HEK293 (cell line): ENCODE measurements around the gene RHEX.

Source experiments
- CTCF ChIA-PET: fragments of 350-600 bp; formaldehyde crosslinking; extraction: SDS; loops from one replicate; lab custom pipeline; 2021; ENCODE audit warnings: antibody characterized with exemption; lab: Yijun Ruan, JAX
- POLR2A ChIA-PET: fragments of 300-600 bp; formaldehyde crosslinking; extraction: SDS; loops from one replicate; lab custom pipeline; 2020; ENCODE audit warnings: antibody characterized with exemption, inconsistent platforms; lab: Yijun Ruan, JAX
- H3K27ac ChIP-seq: fragments of 200-500 bp; sonication (Bioruptor generic); 2 replicates; pipeline ENCODE4 v1.5.1; 2014; ENCODE audit warnings: low read depth, low read length, control low read depth, inconsistent platforms; ENCODE audit errors: extremely low read depth
- H3K36me3 ChIP-seq, 2 experiments: fragments of 200-500 bp in 1 of 2; sonication (Bioruptor generic) in 1 of 2; 1 replicate in 1 of 2; 2 replicates in 1 of 2; pipeline ENCODE4 v1.5.1; 2014 to 2017; ENCODE audit warnings: inconsistent platforms in 2 of 2, low read length in 2 of 2; ENCODE audit not compliant: control insufficient read depth in 2 of 2, insufficient read depth in 1 of 2
- H3K4me1 ChIP-seq: fragments of 200-500 bp; sonication (Bioruptor generic); 2 replicates; pipeline ENCODE4 v1.5.1; 2014; ENCODE audit warnings: mild to moderate bottlenecking, low read length, inconsistent platforms; ENCODE audit not compliant: control insufficient read depth, insufficient read depth
- H3K4me3 ChIP-seq: 2 replicates; pipeline ENCODE4 v1.5.1; 2011; ENCODE audit warnings: low read depth, mild to moderate bottlenecking, control low read depth, low read length, moderate library complexity
- H3K9me3 ChIP-seq: fragments of 200-500 bp; sonication (Bioruptor generic); 2 replicates; pipeline ENCODE4 v1.5.1; 2014; ENCODE audit warnings: low read depth, low read length, inconsistent platforms; ENCODE audit not compliant: control insufficient read depth, insufficient read depth
- EGR2 ChIP-seq: fragments of 450-650 bp; formaldehyde crosslinking; IDR thresholded peaks from 2 replicates; pipeline ENCODE4 v1.5.1; 2016; ENCODE audit warnings: low read depth, missing biosample characterization, missing genetic modification characterization
- FEZF1 ChIP-seq: fragments of 450-650 bp; formaldehyde crosslinking; IDR thresholded peaks from 2 replicates; pipeline ENCODE4 v1.5.1; 2016; ENCODE audit warnings: missing biosample characterization, missing genetic modification characterization
- GLIS1 ChIP-seq: fragments of 450-650 bp; formaldehyde crosslinking; IDR thresholded peaks from 2 replicates; pipeline ENCODE4 v1.5.1; 2016; ENCODE audit warnings: missing biosample characterization, missing genetic modification characterization
- HOXC10 ChIP-seq: sonication (generic); formaldehyde crosslinking; IDR thresholded peaks from 2 replicates; pipeline ENCODE4 v1.8.1; 2023; ENCODE audit warnings: mild to moderate bottlenecking, missing genetic modification reagents
- KLF7 ChIP-seq: fragments of 450-650 bp; formaldehyde crosslinking; IDR thresholded peaks from 2 replicates; pipeline ENCODE4 v1.5.1; 2016; ENCODE audit warnings: missing biosample characterization, missing genetic modification characterization, borderline replicate concordance
- PBX3 ChIP-seq: sonication (generic); formaldehyde crosslinking; IDR thresholded peaks from 2 replicates; pipeline ENCODE4 v1.8.1; 2022; ENCODE audit warnings: mild to moderate bottlenecking, moderate library complexity, missing genetic modification reagents
- PRDM1 ChIP-seq: fragments of 450-650 bp; formaldehyde crosslinking; IDR thresholded peaks from 2 replicates; pipeline ENCODE4; 2016; ENCODE audit warnings: missing biosample characterization, missing genetic modification characterization
- REPIN1 ChIP-seq: fragments of 450-650 bp; formaldehyde crosslinking; IDR thresholded peaks from 2 replicates; pipeline ENCODE4 v1.5.1; 2017; ENCODE audit warnings: missing biosample characterization, missing genetic modification characterization, low read depth
- SCRT2 ChIP-seq: fragments of 450-650 bp; formaldehyde crosslinking; IDR thresholded peaks from 2 replicates; pipeline ENCODE4 v1.5.1; 2016; ENCODE audit warnings: missing biosample characterization, missing genetic modification characterization
- SP2 ChIP-seq: fragments of 450-650 bp; formaldehyde crosslinking; IDR thresholded peaks from 2 replicates; pipeline ENCODE4 v1.5.1; 2016; ENCODE audit warnings: missing biosample characterization, missing genetic modification characterization
- TRIM28 ChIP-seq: IDR thresholded peaks from 2 replicates; pipeline ENCODE4 v1.6.1; 2011; ENCODE audit warnings: low read length, control low read depth, borderline replicate concordance
- YY2 ChIP-seq: fragments of 450-650 bp; formaldehyde crosslinking; IDR thresholded peaks from 2 replicates; pipeline ENCODE4 v1.5.1; 2016; ENCODE audit warnings: missing biosample characterization, missing genetic modification characterization
- ZBTB21 ChIP-seq: fragments of 450-650 bp; formaldehyde crosslinking; IDR thresholded peaks from 2 replicates; pipeline ENCODE4 v1.5.1; 2017; ENCODE audit warnings: missing biosample characterization, missing genetic modification characterization
- ZFHX2 ChIP-seq: fragments of 450-650 bp; formaldehyde crosslinking; conservative IDR thresholded peaks from 2 replicates; pipeline ENCODE4 v1.5.1; 2016; ENCODE audit warnings: missing biosample characterization, missing genetic modification characterization
- ZNF112 ChIP-seq: fragments of 450-650 bp; formaldehyde crosslinking; IDR thresholded peaks from 2 replicates; pipeline ENCODE4 v1.5.0; 2017; ENCODE audit warnings: missing biosample characterization, missing genetic modification characterization
- ZNF146 ChIP-seq: fragments of 450-650 bp; formaldehyde crosslinking; IDR thresholded peaks from 2 replicates; pipeline ENCODE4 v1.5.1; 2016; ENCODE audit warnings: missing biosample characterization, missing genetic modification characterization
- ZNF19 ChIP-seq: fragments of 450-650 bp; formaldehyde crosslinking; IDR thresholded peaks from 2 replicates; pipeline ENCODE4; 2016; ENCODE audit warnings: missing biosample characterization, missing genetic modification characterization, low read depth
- ZNF2 ChIP-seq: fragments of 450-650 bp; formaldehyde crosslinking; IDR thresholded peaks from 2 replicates; pipeline ENCODE4 v1.5.1; 2016; ENCODE audit warnings: missing biosample characterization, missing genetic modification characterization
- ZNF202 ChIP-seq: fragments of 450-650 bp; formaldehyde crosslinking; IDR thresholded peaks from 2 replicates; pipeline ENCODE4 v1.5.1; 2016; ENCODE audit warnings: missing biosample characterization, missing genetic modification characterization, borderline replicate concordance
- ZNF221 ChIP-seq: fragments of 450-650 bp; formaldehyde crosslinking; IDR thresholded peaks from 2 replicates; pipeline ENCODE4 v1.5.1; 2017; ENCODE audit warnings: missing biosample characterization, missing genetic modification characterization, borderline replicate concordance
- ZNF341 ChIP-seq: fragments of 450-650 bp; formaldehyde crosslinking; IDR thresholded peaks from 2 replicates; pipeline ENCODE4; 2016; ENCODE audit warnings: low read depth, missing biosample characterization, missing genetic modification characterization
- ZNF37A ChIP-seq: fragments of 450-650 bp; IDR thresholded peaks from 2 replicates; pipeline ENCODE4 v1.5.1; 2018; ENCODE audit warnings: missing biosample characterization, missing genetic modification characterization
- ZNF549 ChIP-seq: fragments of 450-650 bp; IDR thresholded peaks from 2 replicates; pipeline ENCODE4 v1.5.1; 2018; ENCODE audit warnings: missing biosample characterization, missing genetic modification characterization, mild to moderate bottlenecking, inconsistent platforms, moderate library complexity
- ZNF555 ChIP-seq: fragments of 450-650 bp; formaldehyde crosslinking; conservative IDR thresholded peaks from 2 replicates; pipeline ENCODE4 v1.5.1; 2017; ENCODE audit warnings: missing biosample characterization, mild to moderate bottlenecking, missing genetic modification characterization, inconsistent platforms
- ZNF677 ChIP-seq: fragments of 450-650 bp; IDR thresholded peaks from 2 replicates; pipeline ENCODE4 v1.5.0; 2018; ENCODE audit warnings: missing biosample characterization, mild to moderate bottlenecking, missing genetic modification characterization, moderate library complexity
- ZNF747 ChIP-seq: fragments of 450-650 bp; formaldehyde crosslinking; IDR thresholded peaks from 2 replicates; pipeline ENCODE4 v1.5.1; 2016; ENCODE audit warnings: missing biosample characterization, missing genetic modification characterization
- ZSCAN23 ChIP-seq: fragments of 450-650 bp; formaldehyde crosslinking; IDR thresholded peaks from 2 replicates; pipeline ENCODE4 v1.5.1; 2016; ENCODE audit warnings: missing biosample characterization, missing genetic modification characterization
- TF ChIP-seq, protein P1 (sequence below): fragments of 450-650 bp; formaldehyde crosslinking; conservative IDR thresholded peaks from 2 replicates; pipeline ENCODE4 v1.5.1; 2016; ENCODE audit warnings: low read depth, missing biosample characterization, missing genetic modification characterization

Gene RHEX

DNA sequence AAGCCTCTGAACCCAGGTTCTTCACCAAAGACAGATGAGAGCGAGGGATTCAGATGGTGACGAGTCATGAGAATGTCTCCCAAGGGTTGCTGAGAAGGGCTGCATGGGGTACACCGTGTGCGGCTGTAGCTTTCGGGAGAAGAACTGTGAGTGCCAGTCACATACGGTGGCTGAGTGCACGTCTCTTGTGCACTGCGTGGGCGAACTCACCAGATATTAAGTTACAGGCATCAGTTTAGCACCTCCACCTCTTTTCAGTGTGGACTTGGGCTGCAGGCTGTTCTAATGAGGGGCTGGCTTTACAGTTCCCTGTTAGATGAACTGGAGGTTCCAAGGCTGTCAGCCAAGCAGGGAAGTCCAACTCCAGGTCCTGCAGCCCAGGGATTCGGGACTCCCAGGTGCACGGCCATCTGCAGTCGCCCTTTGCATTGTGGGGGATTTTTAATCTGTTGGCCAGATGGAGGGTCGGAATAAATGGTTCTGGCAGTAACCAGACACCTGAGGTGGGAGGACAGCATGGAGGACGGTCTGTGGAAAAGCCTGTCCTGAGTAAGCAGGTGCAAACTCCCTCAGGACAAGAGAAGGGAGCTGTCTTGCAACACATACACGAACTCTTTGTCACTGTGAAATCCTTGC is 90.7 kb downstream of the RHEX start:
- H3K27ac ChIP-seq = no peak overlapping the region
- ChIA-PET CTCF (interaction anchor here (1.2 kb wide), 1 partner anchor 114 kb away, joined by 3 read pairs; no protein-coding TSS in a partner anchor), POLR2A (no interaction called here)

DNA sequence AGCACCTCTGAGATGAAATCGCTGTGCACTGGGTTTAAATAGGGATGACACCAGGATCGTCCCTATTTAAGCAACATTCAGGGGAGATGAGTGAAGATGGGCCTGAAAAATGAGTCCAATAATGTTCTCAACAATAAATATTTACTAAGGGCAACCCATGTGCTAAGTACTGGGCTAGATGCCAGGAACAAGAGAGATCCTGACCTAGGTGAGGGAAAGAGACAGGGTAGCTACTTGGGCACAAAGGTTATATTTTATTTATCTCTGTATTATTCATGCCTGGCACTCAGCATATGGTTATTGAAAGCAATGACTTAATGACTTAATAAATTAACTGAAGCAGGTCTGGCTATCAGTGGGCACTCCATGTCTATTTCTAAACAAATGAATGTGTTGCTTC is 91.6 kb downstream of the RHEX start:
- Histone ChIP-seq H3K4me1 (0 out of 2 replicates have a peak, but pooled peaks cover 2% of the 10 kb centered on the region), H3K4me3 (no peak overlapping the region), H3K9me3 (no peaks in the 10 kb centered on the region), H3K36me3 (no peaks in the 10 kb centered on the region), H3K27ac (no peak overlapping the region)
- no peak for TF ChIP-seq ZSCAN23 (tag by site-specific recombination)
- no peak for TF ChIP-seq FEZF1
- TF ChIP-seq KLF7 (tag by site-specific recombination) = no peak
- no peak for TF ChIP-seq ZNF112 (tag by site-specific recombination)
- no peak for TF ChIP-seq ZBTB21 (tag by site-specific recombination)
- TF ChIP-seq ZNF202 (tag by site-specific recombination) = no peak
- no peak for TF ChIP-seq SCRT2 (tag by site-specific recombination)
- no peak for TF ChIP-seq ZNF555 (tag by site-specific recombination)
- no peak for TF ChIP-seq REPIN1 (tag by site-specific recombination)
- ChIA-PET CTCF (interaction anchor here (0.6 to 1.2 kb wide), 2 partner anchors 115 to 487 kb away, joined by 3 read pairs; no protein-coding TSS in a partner anchor), POLR2A (no interaction called here)

More for the DNA sequence above, 90.7 kb downstream of the RHEX start:
- H3K36me3 ChIP-seq = no peaks in the 10 kb centered on the region
- H3K4me1 ChIP-seq = 0 out of 2 replicates have a peak, but pooled peaks cover 2% of the 10 kb centered on the region
- no peak overlapping the region for H3K4me3 ChIP-seq
- no peaks in the 10 kb centered on the region for H3K9me3 ChIP-seq
- peak; percentile 49 for TF ChIP-seq ZFHX2 (tag by site-specific recombination)
- TF ChIP-seq ZNF221 = no peak
- peak; percentile 47 for TF ChIP-seq ZNF341 (tag by site-specific recombination)
- no peak for TF ChIP-seq ZNF146
- TF ChIP-seq HOXC10 = no peak
- TF ChIP-seq EGR2 (tag by site-specific recombination) = peak; percentile 19; the same call in 1 of the 2 replicates
- TF ChIP-seq ZNF2 (tag by site-specific recombination) = no peak
- TF ChIP-seq ZNF677 = no peak
- no peak for TF ChIP-seq YY2 (tag by site-specific recombination)

DNA sequence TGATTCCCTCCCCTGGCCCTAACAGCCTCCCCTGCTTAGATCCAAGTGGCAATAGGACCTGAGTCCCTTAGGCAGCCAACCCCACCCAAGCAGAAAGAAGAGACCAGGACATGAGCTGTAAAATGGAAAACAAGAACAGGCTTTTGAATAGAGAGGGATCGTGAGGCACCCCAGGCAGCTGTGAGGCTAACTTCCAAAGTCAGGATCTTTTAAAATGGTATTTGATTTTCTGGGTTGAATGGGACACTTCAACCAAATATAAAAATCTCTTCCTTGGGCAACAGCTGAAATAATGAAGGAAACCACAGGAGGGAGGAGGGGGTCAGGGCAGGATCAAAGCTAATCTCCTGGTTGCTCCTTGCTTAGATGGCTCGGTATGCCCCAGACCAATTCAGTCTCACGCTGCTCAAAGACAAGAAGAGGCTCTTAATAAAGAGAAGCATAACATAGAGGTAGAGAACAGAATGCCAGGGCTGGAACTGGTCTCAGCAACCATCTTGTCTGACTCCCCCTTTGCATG is 92.9 kb downstream of the RHEX start:
- POLR2A ChIA-PET = no interaction called here
- H3K4me1 ChIP-seq = 0 out of 2 replicates have a peak, but pooled peaks cover 2% of the 10 kb centered on the region
- CTCF ChIA-PET = no interaction called here
- H3K27ac ChIP-seq = no peak overlapping the region
- no peaks in the 10 kb centered on the region for H3K9me3 ChIP-seq
- no peaks in the 10 kb centered on the region for H3K36me3 ChIP-seq
- no peak overlapping the region for H3K4me3 ChIP-seq
- TF ChIP-seq, protein P1, sequence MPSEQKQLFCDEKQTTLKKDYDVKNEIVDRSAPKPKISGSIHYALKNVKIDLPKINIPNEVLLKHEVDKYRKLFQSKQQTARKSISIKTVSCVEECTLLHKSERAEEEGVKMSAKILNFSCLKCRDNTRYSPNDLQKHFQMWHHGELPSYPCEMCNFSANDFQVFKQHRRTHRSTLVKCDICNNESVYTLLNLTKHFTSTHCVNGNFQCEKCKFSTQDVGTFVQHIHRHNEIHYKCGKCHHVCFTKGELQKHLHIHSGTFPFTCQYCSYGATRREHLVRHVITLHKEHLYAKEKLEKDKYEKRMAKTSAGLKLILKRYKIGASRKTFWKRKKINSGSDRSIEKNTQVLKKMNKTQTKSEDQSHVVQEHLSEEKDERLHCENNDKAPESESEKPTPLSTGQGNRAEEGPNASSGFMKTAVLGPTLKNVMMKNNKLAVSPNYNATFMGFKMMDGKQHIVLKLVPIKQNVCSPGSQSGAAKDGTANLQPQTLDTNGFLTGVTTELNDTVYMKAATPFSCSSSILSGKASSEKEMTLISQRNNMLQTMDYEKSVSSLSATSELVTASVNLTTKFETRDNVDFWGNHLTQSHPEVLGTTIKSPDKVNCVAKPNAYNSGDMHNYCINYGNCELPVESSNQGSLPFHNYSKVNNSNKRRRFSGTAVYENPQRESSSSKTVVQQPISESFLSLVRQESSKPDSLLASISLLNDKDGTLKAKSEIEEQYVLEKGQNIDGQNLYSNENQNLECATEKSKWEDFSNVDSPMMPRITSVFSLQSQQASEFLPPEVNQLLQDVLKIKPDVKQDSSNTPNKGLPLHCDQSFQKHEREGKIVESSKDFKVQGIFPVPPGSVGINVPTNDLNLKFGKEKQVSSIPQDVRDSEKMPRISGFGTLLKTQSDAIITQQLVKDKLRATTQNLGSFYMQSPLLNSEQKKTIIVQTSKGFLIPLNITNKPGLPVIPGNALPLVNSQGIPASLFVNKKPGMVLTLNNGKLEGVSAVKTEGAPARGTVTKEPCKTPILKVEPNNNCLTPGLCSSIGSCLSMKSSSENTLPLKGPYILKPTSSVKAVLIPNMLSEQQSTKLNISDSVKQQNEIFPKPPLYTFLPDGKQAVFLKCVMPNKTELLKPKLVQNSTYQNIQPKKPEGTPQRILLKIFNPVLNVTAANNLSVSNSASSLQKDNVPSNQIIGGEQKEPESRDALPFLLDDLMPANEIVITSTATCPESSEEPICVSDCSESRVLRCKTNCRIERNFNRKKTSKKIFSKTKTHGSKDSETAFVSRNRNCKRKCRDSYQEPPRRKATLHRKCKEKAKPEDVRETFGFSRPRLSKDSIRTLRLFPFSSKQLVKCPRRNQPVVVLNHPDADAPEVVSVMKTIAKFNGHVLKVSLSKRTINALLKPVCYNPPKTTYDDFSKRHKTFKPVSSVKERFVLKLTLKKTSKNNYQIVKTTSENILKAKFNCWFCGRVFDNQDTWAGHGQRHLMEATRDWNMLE (tag by site-specific recombination) = no peak
- TF ChIP-seq SP2 (tag by site-specific recombination) = no peak
- no peak for TF ChIP-seq PRDM1 (tag by site-specific recombination)
- no peak for TF ChIP-seq ZNF221
- no peak for TF ChIP-seq ZNF112 (tag by site-specific recombination)
- TF ChIP-seq ZNF747 (tag by site-specific recombination) = no peak
- TF ChIP-seq TRIM28 = no peak
- TF ChIP-seq GLIS1 (tag by site-specific recombination) = no peak
- no peak for TF ChIP-seq ZNF19 (tag by site-specific recombination)
- no peak for TF ChIP-seq PBX3 (CRISPR knock-in tag)
- TF ChIP-seq ZNF549 = no peak
- TF ChIP-seq ZNF37A (tag by site-specific recombination) = no peak
